SIG-M5 (cell line): ENCODE measurements around the gene SMIM28.

ENCODE experiments used
- DNase-seq: peaks from one replicate; lab custom pipeline; 2025; lab: John Stamatoyannopoulos, UW

Gene SMIM28

GRCh38 chr6:138430361-138431145 lies 52.8 kb downstream of the SMIM28 start:
- no peak for DNase-seq

GRCh38 chr6:138431256-138432062 lies 53.8 kb downstream of the SMIM28 start:
- DNase-seq: no peak

DNA sequence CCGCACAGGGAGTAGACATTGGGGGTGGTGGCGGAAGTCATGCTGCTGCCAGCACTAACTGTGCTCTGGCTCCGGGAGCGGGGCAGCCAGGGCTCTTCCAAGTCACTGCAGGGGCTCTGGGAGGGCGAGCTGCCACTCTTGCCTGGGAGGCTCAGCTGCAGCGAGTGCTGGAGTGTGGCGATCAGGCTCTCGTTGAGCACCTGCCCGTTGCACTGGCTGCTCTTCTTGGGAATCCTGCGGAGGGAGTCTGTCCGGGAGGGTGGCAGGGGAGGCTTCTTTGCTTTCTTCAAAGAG lies 54.3 kb downstream of the SMIM28 start:
- DNase-seq: no peak
